Measurements from ENCODE around the gene TOLLIP.

GRCh38 chr11:1234054-1234720 is 75.2 kb downstream of the TOLLIP start:
- TF ChIP-seq POLR2AphosphoS5 (IDR thresholded peaks at IDR 0.05; ENCODE audit: borderline replicate concordance, low read depth, low read length) (no peak), EZH2 (IDR thresholded peaks at IDR 0.05) (no peak)
